HepG2 (cell line): ENCODE data around the gene PAN2. TPM values are rescaled to one million over a fixed set of nuclear protein-coding genes. Genes with fewer than 3 reads are reported as not detected.

Experiments used
- ARNT2 ChIP-seq: sonication (generic); formaldehyde crosslinking; IDR thresholded peaks from 2 replicates; pipeline ENCODE4 v1.8.0; 2022; ENCODE audit warnings: mild to moderate bottlenecking, low read depth, missing genetic modification reagents, moderate library complexity
- BCL6 ChIP-seq: IDR thresholded peaks from 2 replicates; pipeline ENCODE4 v1.6.1; 2016; ENCODE audit warnings: missing genetic modification reagents, missing compliant biosample characterization
- BRCA1 ChIP-seq: sonication (generic); formaldehyde crosslinking; IDR thresholded peaks from 2 replicates; pipeline ENCODE4 v1.4.0; 2020; ENCODE audit warnings: missing genetic modification reagents
- EHMT2 ChIP-seq: fragments of 200-600 bp; sonication (generic); IDR thresholded peaks from 2 replicates; pipeline ENCODE4 v1.7.0; 2017; ENCODE audit warnings: antibody characterized with exemption, low read depth, low read length, borderline replicate concordance
- KDM2A ChIP-seq: sonication (generic); formaldehyde crosslinking; IDR thresholded peaks from 2 replicates; pipeline ENCODE4 v1.4.0; 2020; ENCODE audit warnings: low read depth, missing genetic modification reagents, borderline replicate concordance
- PCBP1 ChIP-seq: fragments of 200-400 bp; formaldehyde crosslinking; IDR thresholded peaks from 2 replicates; pipeline ENCODE4 v1.6.1; 2017; ENCODE audit warnings: mild to moderate bottlenecking, low read depth, low read length, borderline replicate concordance
- PRMT3 ChIP-seq: sonication (generic); formaldehyde crosslinking; IDR thresholded peaks from 2 replicates; pipeline ENCODE4 v1.8.1; 2022; ENCODE audit warnings: low read depth, mild to moderate bottlenecking, moderate library complexity, missing genetic modification reagents, borderline replicate concordance
- PTBP1 ChIP-seq: fragments of 200-400 bp; formaldehyde crosslinking; IDR thresholded peaks from 2 replicates; pipeline ENCODE4 v1.6.1; 2018; ENCODE audit warnings: low read length, low read depth; ENCODE audit not compliant: poor library complexity, severe bottlenecking
- U2AF1 ChIP-seq: fragments of 200-400 bp; formaldehyde crosslinking; optimal IDR thresholded peaks from 2 replicates; pipeline ENCODE3; 2017; ENCODE audit warnings: mild to moderate bottlenecking, low read depth, low read length
- ZBTB42 ChIP-seq: sonication (generic); formaldehyde crosslinking; IDR thresholded peaks from 2 replicates; pipeline ENCODE4 v1.5.0; 2020; ENCODE audit warnings: mild to moderate bottlenecking, missing genetic modification reagents
- ZNF235 ChIP-seq: sonication (generic); formaldehyde crosslinking; IDR thresholded peaks from 2 replicates; pipeline ENCODE4 v1.8.1; 2023; ENCODE audit warnings: mild to moderate bottlenecking, missing genetic modification reagents, borderline replicate concordance
- ZNF274 ChIP-seq: sonication (generic); formaldehyde crosslinking; IDR thresholded peaks from 2 replicates; pipeline ENCODE4 v1.5.1; 2020; ENCODE audit warnings: mild to moderate bottlenecking, missing genetic modification reagents
- polyA plus RNA-seq, 8 experiments: library from polyadenylated mRNA; depleted of rRNA in 3 of 8; stranded (reverse) in 7 of 8; unstranded in 1 of 8; fragments of >200 nt; fragmentation: Illumina TruSeq in 4 of 8; extraction: Trizol in 4 of 8; gene quantifications; 2 replicates each; pipeline versions ENCODE4 v1.2.1 to v1.2.3, GENCODE V29; 2011 to 2016; ENCODE audit warnings: low read depth in 4 of 8, missing spikeins in 1 of 8, mixed read lengths in 1 of 8; ENCODE audit not compliant: insufficient read depth in 1 of 8
- total RNA-seq, 5 experiments: library from RNA; depleted of rRNA; stranded (reverse); fragments of >200 nt; fragmentation: Illumina TruSeq; extraction: Trizol; gene quantifications; 2 replicates each; pipeline ENCODE4 v1.2.3, GENCODE V29; 2016; ENCODE audit warnings: low read depth in 1 of 5
- TF ChIP-seq, protein P1 (sequence below): sonication (generic); formaldehyde crosslinking; IDR thresholded peaks from 2 replicates; pipeline ENCODE4 v1.4.0; 2020; ENCODE audit warnings: missing genetic modification reagents, borderline replicate concordance
- TF ChIP-seq, protein P2 (sequence below): sonication (generic); formaldehyde crosslinking; IDR thresholded peaks from 2 replicates; pipeline ENCODE4 v1.8.1; 2022; ENCODE audit warnings: low read depth, mild to moderate bottlenecking, missing genetic modification reagents
- TF ChIP-seq, protein P3 (sequence below): sonication (generic); formaldehyde crosslinking; IDR thresholded peaks from 2 replicates; pipeline ENCODE4 v1.4.0; 2020; ENCODE audit warnings: mild to moderate bottlenecking, missing genetic modification reagents
- TF ChIP-seq, protein P4 (sequence below): sonication (generic); formaldehyde crosslinking; IDR thresholded peaks from 2 replicates; pipeline ENCODE4 v1.4.0; 2020; ENCODE audit warnings: missing genetic modification reagents
- TF ChIP-seq, protein P5 (sequence below): sonication (generic); formaldehyde crosslinking; IDR thresholded peaks from 2 replicates; pipeline ENCODE4 v1.5.0; 2020; ENCODE audit warnings: missing genetic modification reagents, mild to moderate bottlenecking, borderline replicate concordance

Gene PAN2
- total and polyA plus RNA-seq, 2 of the 13 experiments (the other 11 are each of a cell fraction or from before 2014, with no cell fraction given): 27.2 to 61.1 TPM

DNA sequence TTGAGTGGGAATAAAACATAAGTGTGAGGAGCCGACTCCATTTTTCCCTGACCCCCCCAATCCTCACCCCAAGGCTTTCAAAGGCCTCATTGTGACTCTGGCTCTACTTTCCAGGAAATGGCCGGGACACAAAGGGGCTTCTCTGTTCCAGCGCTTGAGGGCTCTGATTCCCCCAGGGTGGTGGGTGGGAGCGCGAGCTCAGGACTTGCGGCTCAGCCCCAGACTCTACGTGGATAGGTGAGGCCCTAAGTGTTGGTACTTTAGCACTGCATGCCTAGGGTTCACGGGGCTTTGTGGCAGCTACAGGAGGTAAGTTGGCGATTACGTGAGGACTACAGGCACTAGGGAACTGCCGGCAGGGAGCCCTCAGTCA, 18.6 kb downstream of the PAN2 start (continued):
- TF ChIP-seq, protein P1, sequence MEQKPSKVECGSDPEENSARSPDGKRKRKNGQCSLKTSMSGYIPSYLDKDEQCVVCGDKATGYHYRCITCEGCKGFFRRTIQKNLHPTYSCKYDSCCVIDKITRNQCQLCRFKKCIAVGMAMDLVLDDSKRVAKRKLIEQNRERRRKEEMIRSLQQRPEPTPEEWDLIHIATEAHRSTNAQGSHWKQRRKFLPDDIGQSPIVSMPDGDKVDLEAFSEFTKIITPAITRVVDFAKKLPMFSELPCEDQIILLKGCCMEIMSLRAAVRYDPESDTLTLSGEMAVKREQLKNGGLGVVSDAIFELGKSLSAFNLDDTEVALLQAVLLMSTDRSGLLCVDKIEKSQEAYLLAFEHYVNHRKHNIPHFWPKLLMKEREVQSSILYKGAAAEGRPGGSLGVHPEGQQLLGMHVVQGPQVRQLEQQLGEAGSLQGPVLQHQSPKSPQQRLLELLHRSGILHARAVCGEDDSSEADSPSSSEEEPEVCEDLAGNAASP (CRISPR knock-in tag): no peak
- TF ChIP-seq PRMT3 (CRISPR knock-in tag): no peak
- TF ChIP-seq BRCA1: no peak
- 0 out of 2 replicates have a peak, but pooled peaks have one; percentile 16 for TF ChIP-seq ZBTB42 (CRISPR knock-in tag)
- TF ChIP-seq EHMT2: no peak
- no peak for TF ChIP-seq PCBP1
- TF ChIP-seq, protein P2, sequence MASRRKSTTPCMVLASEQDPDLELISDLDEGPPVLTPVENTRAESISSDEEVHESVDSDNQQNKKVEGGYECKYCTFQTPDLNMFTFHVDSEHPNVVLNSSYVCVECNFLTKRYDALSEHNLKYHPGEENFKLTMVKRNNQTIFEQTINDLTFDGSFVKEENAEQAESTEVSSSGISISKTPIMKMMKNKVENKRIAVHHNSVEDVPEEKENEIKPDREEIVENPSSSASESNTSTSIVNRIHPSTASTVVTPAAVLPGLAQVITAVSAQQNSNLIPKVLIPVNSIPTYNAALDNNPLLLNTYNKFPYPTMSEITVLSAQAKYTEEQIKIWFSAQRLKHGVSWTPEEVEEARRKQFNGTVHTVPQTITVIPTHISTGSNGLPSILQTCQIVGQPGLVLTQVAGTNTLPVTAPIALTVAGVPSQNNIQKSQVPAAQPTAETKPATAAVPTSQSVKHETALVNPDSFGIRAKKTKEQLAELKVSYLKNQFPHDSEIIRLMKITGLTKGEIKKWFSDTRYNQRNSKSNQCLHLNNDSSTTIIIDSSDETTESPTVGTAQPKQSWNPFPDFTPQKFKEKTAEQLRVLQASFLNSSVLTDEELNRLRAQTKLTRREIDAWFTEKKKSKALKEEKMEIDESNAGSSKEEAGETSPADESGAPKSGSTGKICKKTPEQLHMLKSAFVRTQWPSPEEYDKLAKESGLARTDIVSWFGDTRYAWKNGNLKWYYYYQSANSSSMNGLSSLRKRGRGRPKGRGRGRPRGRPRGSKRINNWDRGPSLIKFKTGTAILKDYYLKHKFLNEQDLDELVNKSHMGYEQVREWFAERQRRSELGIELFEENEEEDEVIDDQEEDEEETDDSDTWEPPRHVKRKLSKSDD (CRISPR knock-in tag): no peak
- no peak for TF ChIP-seq ARNT2
- TF ChIP-seq, protein P3, sequence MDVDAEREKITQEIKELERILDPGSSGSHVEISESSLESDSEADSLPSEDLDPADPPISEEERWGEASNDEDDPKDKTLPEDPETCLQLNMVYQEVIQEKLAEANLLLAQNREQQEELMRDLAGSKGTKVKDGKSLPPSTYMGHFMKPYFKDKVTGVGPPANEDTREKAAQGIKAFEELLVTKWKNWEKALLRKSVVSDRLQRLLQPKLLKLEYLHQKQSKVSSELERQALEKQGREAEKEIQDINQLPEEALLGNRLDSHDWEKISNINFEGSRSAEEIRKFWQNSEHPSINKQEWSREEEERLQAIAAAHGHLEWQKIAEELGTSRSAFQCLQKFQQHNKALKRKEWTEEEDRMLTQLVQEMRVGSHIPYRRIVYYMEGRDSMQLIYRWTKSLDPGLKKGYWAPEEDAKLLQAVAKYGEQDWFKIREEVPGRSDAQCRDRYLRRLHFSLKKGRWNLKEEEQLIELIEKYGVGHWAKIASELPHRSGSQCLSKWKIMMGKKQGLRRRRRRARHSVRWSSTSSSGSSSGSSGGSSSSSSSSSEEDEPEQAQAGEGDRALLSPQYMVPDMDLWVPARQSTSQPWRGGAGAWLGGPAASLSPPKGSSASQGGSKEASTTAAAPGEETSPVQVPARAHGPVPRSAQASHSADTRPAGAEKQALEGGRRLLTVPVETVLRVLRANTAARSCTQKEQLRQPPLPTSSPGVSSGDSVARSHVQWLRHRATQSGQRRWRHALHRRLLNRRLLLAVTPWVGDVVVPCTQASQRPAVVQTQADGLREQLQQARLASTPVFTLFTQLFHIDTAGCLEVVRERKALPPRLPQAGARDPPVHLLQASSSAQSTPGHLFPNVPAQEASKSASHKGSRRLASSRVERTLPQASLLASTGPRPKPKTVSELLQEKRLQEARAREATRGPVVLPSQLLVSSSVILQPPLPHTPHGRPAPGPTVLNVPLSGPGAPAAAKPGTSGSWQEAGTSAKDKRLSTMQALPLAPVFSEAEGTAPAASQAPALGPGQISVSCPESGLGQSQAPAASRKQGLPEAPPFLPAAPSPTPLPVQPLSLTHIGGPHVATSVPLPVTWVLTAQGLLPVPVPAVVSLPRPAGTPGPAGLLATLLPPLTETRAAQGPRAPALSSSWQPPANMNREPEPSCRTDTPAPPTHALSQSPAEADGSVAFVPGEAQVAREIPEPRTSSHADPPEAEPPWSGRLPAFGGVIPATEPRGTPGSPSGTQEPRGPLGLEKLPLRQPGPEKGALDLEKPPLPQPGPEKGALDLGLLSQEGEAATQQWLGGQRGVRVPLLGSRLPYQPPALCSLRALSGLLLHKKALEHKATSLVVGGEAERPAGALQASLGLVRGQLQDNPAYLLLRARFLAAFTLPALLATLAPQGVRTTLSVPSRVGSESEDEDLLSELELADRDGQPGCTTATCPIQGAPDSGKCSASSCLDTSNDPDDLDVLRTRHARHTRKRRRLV (CRISPR knock-in tag): 0 out of 2 replicates have a peak, but pooled peaks have one; percentile 63
- TF ChIP-seq, protein P4, sequence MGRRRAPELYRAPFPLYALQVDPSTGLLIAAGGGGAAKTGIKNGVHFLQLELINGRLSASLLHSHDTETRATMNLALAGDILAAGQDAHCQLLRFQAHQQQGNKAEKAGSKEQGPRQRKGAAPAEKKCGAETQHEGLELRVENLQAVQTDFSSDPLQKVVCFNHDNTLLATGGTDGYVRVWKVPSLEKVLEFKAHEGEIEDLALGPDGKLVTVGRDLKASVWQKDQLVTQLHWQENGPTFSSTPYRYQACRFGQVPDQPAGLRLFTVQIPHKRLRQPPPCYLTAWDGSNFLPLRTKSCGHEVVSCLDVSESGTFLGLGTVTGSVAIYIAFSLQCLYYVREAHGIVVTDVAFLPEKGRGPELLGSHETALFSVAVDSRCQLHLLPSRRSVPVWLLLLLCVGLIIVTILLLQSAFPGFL (CRISPR knock-in tag): no peak
- TF ChIP-seq U2AF1: no peak
- peak; percentile 84 for TF ChIP-seq BCL6 (CRISPR knock-in tag)
- TF ChIP-seq ZNF274: no peak
- no peak for TF ChIP-seq PTBP1
- no peak for TF ChIP-seq KDM2A (CRISPR knock-in tag)
- TF ChIP-seq ZNF235 (CRISPR knock-in tag): no peak
- TF ChIP-seq, protein P5, sequence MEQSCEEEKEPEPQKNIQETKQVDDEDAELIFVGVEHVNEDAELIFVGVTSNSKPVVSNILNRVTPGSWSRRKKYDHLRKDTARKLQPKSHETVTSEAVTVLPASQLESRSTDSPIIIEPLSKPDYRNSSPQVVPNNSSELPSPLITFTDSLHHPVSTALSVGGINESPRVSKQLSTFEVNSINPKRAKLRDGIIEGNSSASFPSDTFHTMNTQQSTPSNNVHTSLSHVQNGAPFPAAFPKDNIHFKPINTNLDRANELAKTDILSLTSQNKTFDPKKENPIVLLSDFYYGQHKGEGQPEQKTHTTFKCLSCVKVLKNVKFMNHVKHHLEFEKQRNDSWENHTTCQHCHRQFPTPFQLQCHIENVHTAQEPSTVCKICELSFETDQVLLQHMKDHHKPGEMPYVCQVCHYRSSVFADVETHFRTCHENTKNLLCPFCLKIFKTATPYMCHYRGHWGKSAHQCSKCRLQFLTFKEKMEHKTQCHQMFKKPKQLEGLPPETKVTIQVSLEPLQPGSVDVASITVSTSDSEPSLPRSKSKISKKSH (CRISPR knock-in tag): peak; percentile 6; the same call in 1 of the 2 replicates
